Heart left ventricle (tissue), 13 donors: Measurements from ENCODE around the gene RNF213.

Experiments used
- POLR2A ChIP-seq, 2 donors: fragments of 450-650 bp; IDR thresholded peaks; one replicate each; pipeline ENCODE4 v1.6.1; 2017; ENCODE audit warnings: antibody characterized with exemption in 2 of 2, mild to moderate bottlenecking in 2 of 2, moderate library complexity in 2 of 2
- TF ChIP-seq, protein P1 (sequence below), 12 donors: fragments of 200-600 bp; sonication (generic) in 4 of 12; IDR thresholded peaks; one replicate each; pipeline versions ENCODE4 v1.5.0 to v1.8.0; 2018 to 2022; ENCODE audit warnings: antibody characterized with exemption in 12 of 12, mild to moderate bottlenecking in 5 of 12
- donor health status: ischemic (EF 13 %, LVEDD 7.1; RV severe dilation, severe dysfunction).
- donor health status: DM: no; HTN: yes; CAD: no.
- donor health status: DM: no; HTN: no; CAD: no.
- donor health status: ischemic (EF 25% LVEDD 6.9; RV normal size, moderate dysfunction).
- donor health status: ischemic (EF 25% LVEDD 5.7; RV mildly dilated, moderate dysfunction).
- donor health status: ischemic (EF 35%, LVEDD 5.7; RV mildly dilated, moderate dysfunction).
- donor health status: nonischemic (EF 11% LVEDD 7.7; RV severe dilation, severe dysfunction).
- donor health status: DM: yes; HTN: yes; CAD: no.
- donor health status: PGD.
- donor health status: ischemic (EF 29% LVEDD 5.4; RV normal size, mild dysfunction).
- donor health status: nonischemic (EF 23%, LVEDD 6.1; RV moderate dilation, normal function).

- TF ChIP-seq, protein P1, sequence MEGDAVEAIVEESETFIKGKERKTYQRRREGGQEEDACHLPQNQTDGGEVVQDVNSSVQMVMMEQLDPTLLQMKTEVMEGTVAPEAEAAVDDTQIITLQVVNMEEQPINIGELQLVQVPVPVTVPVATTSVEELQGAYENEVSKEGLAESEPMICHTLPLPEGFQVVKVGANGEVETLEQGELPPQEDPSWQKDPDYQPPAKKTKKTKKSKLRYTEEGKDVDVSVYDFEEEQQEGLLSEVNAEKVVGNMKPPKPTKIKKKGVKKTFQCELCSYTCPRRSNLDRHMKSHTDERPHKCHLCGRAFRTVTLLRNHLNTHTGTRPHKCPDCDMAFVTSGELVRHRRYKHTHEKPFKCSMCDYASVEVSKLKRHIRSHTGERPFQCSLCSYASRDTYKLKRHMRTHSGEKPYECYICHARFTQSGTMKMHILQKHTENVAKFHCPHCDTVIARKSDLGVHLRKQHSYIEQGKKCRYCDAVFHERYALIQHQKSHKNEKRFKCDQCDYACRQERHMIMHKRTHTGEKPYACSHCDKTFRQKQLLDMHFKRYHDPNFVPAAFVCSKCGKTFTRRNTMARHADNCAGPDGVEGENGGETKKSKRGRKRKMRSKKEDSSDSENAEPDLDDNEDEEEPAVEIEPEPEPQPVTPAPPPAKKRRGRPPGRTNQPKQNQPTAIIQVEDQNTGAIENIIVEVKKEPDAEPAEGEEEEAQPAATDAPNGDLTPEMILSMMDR (IDR thresholded peaks at IDR 0.05) = no peak
- TF ChIP-seq POLR2A (IDR thresholded peaks at IDR 0.05) = no peak
These were observed 63.3 kb downstream of the RNF213 start for GRCh38 chr17:80323982-80324381.
